K562 treated with DMSO at 1 percent for 24 hours (cell line): ENCODE data around the gene MERTK. TPM values are rescaled to one million over a fixed set of nuclear protein-coding genes. Genes with fewer than 3 reads are reported as not detected.

Experiments
- total RNA-seq: library from RNA; unstranded; fragments of 300-600 nt; gene quantifications from 2 replicates; pipeline ENCODE4 v1.2.3, GENCODE V29; 2022; ENCODE audit warnings: low read depth; ENCODE audit not compliant: insufficient read depth

MERTK gene
- total RNA-seq = 1.9 and 2.2 TPM in 2 replicates

DNA sequence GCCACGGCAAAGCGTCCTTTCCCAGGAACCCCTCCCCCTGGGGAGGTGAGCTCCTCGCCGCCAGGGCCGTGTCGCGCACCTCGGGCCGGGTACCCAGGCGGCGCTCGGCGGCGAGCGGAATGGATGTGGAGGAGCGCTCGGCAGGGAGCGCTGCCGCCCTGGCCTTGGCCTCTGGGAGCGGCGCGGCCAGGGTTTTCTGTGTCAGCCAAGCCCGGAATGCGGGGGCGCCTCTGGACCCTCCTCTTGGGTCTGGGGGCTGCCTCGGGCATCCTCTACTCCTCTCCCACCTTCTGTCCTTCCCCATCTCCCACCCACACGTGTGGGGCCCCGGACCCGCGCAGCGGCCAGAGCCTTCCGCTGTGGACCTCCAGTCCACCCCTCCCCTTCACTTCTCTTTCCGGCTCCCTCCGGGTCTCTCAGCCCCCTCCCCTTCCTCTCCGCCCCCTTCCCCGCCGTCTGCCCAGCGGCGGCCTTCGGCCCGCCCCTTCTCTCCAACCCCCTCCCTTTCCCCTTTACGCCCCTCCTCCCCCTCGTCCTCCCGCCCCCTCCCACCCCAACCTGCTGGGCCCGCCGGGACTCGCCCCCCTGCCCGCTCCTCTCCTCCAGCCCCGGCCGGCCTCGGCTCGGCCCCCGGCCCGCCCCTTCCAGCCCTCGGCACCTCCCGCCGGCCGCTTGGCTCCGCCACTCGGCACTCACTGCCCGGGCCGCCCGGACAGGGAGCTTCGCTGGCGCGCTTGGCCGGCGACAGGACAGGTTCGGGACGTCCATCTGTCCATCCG lies at the start of gene MERTK:
Gene MERTK (plus strand): TSS at position 684 of the 779 bp plus-strand sequence. CDS start 129 bp downstream, outside the sequence.

GRCh38 chr2:111883661-111884591 lies 14.5 kb upstream of the MERTK start, which contains the start of gene ANAPC1:
ANAPC1 (minus strand) TSS chr2:111884193; CDS start chr2:111880825, 3,368 bp downstream.

DNA sequence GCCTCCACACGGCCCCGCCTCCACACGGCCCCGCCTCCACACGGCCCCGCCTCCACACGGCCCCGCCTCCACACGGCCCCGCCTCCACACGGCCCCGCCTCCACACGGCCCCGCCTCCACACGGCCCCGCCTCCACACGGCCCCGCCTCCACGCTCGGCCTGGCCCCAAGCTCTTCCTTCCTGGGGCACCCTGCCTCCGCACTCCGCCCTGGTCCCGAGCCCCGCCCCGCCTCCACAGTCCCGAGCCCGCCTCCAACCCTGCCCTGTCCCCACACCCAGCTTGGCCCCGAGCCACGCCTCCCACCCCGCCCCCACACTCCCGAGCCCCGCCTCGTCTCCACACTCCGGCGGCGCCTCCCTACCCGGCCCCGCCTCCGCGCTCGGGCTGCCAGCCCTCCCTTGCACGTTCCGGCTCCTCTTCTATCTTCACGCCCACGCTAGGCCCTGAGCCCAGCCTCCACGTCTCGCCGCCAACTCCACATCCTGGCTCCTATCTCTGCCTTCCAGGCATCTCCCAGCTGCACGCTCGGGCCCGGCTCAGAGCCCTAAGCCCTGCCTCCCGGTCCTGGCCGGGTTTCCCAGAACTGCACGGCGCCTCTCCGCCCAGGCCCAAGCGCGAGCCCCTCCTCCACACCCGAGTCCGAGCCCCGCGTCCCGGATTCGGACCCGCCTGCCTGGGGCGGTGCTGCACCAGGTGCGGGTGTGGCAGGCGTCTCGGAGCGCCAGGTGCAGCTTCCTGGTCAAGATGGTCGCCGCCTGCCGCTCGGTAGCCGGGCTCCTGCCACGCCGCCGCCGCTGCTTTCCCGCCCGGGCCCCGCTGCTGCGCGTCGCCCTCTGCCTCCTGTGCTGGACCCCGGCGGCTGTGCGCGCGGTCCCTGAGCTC lies 156.7 kb downstream of the MERTK start, which contains the start of gene TMEM87B:
Gene TMEM87B (plus strand): TSS at position 423 of the 883 bp plus-strand sequence. CDS start 323 bp downstream, at position 746.

Other genes starting within 250 kb of the MERTK start
- gene ANAPC1, start 14.4 kb upstream of the MERTK start, total RNA-seq = 19.7 and 29.1 TPM in 2 replicates
- gene TMEM87B, start 156.7 kb downstream of the MERTK start, total RNA-seq = 8.9 and 10.5 TPM in 2 replicates
- not detected in 2 replicates for gene FBLN7, start 239.8 kb downstream of the MERTK start, total RNA-seq